Tibial nerve (tissue), 4 donors: ENCODE results near the gene MKRN2OS. TPM values are rescaled to one million over a fixed set of nuclear protein-coding genes. Genes with fewer than 3 reads are reported as not detected.

Experiments used
- DNase-seq, 2 donors: peaks; one replicate each; pipeline ENCODE4 v3.0.0-alpha.2; 2019; ENCODE audit warnings: low spot score in 2 of 2
- H3K27ac ChIP-seq, 4 donors: fragments of 200-600 bp; sonication (generic) in 3 of 4; one replicate each; pipeline ENCODE4 v1.5.1; 2017 to 2019; ENCODE audit warnings: mild to moderate bottlenecking in 1 of 4
- H3K27me3 ChIP-seq, 2 donors: fragments of 200-600 bp; sonication (generic) in 1 of 2; one replicate each; pipeline versions ENCODE4 v1.5.1 to v1.6.0; 2017 to 2019
- H3K36me3 ChIP-seq, 3 donors: fragments of 200-600 bp; sonication (generic); one replicate each; pipeline ENCODE4 v1.5.1; 2018 to 2019
- H3K4me1 ChIP-seq, 4 donors: fragments of 200-600 bp; sonication (generic) in 3 of 4; one replicate each; pipeline ENCODE4 v1.5.1; 2017 to 2019
- H3K4me3 ChIP-seq, 4 donors: fragments of 200-600 bp; sonication (generic) in 3 of 4; one replicate each; pipeline ENCODE4 v1.5.1; 2017 to 2019; ENCODE audit warnings: mild to moderate bottlenecking in 1 of 4, moderate library complexity in 1 of 4
- H3K9me3 ChIP-seq, 4 donors: fragments of 200-600 bp; sonication (generic) in 3 of 4; one replicate each; pipeline ENCODE4 v1.5.1; 2017 to 2019
- EP300 ChIP-seq, 2 donors: sonication (generic); formaldehyde crosslinking; IDR thresholded peaks; one replicate each; pipeline ENCODE4 v1.6.1; 2017; ENCODE audit warnings: antibody characterized with exemption in 2 of 2, mild to moderate bottlenecking in 1 of 2
- POLR2A ChIP-seq, 2 donors: fragments of 450-650 bp; IDR thresholded peaks; one replicate each; pipeline ENCODE4 v1.6.1; 2017; ENCODE audit warnings: antibody characterized with exemption in 2 of 2, mild to moderate bottlenecking in 2 of 2, moderate library complexity in 2 of 2
- WGBS, 2 donors: methylation state at CpG; one replicate each; pipeline ENCODE4 v1.1.5; 2018; 5-methylcytosine and 5-hydroxymethylcytosine counted together
- total RNA-seq, 4 donors: library from RNA; depleted of rRNA; stranded (reverse); fragments of >200 nt; gene quantifications; one replicate each; pipeline ENCODE4 v1.1.0, GENCODE V29; 2016
- TF ChIP-seq, protein P1 (sequence below), 5 experiments: fragments of 200-600 bp in 3 of 5; fragments of 450-650 bp in 2 of 5; sonication (generic) in 3 of 5; IDR thresholded peaks; one replicate each; pipeline ENCODE4 v1.5.1; 2016 to 2019; ENCODE audit warnings: antibody characterized with exemption in 5 of 5, mild to moderate bottlenecking in 3 of 5, moderate library complexity in 2 of 5

Gene MKRN2OS
- total RNA-seq, 4 donors from 2014 or later, result not detected

DNA sequence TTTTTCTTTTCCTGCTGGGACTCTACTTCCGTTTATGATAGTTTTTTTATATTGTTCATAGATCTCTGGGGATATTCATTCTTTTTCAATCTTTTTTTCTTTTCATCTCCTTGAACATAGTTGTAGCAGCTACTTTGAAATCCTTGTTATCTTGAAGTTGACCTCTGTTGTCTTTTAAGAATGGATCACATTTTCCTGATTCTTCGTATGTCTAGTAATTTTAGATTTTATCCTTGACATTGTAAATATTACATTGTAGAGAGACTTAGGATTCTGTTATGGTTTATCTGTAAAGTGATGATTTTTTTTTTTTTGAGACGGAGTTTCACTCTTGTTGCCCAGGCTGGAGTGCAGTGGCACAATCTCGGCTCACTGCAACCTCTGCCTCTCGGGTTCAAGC lies 32.1 kb upstream of the MKRN2OS start:
- DNase-seq, result no peak
- WGBS, 2 donors, result 84 to 89% methylated on average over 5 of the region's 5 CpGs
- Histone ChIP-seq H3K4me3 (no peak overlapping the region), H3K27me3 (no peaks in the 10 kb centered on the region), H3K36me3 (peaks cover 9 to 100% (median 41%) of the 10 kb centered on the region in 3 donors), H3K27ac (no peak overlapping the region), H3K4me1 (peaks cover 0 to 12% (median 0%) of the 10 kb centered on the region in 4 donors), H3K9me3 (no peaks in the 10 kb centered on the region)
- TF ChIP-seq EP300 (IDR thresholded peaks at IDR 0.05) (no peak), POLR2A (IDR thresholded peaks at IDR 0.05) (no peak)
- TF ChIP-seq, protein P1, sequence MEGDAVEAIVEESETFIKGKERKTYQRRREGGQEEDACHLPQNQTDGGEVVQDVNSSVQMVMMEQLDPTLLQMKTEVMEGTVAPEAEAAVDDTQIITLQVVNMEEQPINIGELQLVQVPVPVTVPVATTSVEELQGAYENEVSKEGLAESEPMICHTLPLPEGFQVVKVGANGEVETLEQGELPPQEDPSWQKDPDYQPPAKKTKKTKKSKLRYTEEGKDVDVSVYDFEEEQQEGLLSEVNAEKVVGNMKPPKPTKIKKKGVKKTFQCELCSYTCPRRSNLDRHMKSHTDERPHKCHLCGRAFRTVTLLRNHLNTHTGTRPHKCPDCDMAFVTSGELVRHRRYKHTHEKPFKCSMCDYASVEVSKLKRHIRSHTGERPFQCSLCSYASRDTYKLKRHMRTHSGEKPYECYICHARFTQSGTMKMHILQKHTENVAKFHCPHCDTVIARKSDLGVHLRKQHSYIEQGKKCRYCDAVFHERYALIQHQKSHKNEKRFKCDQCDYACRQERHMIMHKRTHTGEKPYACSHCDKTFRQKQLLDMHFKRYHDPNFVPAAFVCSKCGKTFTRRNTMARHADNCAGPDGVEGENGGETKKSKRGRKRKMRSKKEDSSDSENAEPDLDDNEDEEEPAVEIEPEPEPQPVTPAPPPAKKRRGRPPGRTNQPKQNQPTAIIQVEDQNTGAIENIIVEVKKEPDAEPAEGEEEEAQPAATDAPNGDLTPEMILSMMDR (IDR thresholded peaks at IDR 0.05), result no peak

DNA sequence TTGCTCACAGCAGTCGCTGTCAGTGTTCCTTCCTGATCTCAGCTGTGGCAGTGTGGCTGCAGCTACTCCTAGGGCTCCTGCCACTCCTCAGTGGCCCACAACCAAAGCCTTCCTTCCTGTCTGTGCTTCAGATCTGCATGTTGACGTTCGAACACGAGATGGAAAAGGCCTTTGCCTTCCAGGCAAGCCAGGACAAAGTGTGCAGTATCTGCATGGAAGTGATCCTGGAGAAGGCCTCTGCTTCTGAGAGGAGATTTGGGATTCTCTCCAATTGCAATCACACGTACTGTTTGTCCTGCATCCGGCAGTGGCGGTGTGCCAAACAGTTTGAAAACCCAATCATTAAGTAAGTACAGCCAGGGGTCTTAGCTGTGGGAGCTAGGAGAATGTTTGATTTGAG lies 29.4 kb upstream of the MKRN2OS start:
- Histone ChIP-seq H3K36me3 (peaks cover 7 to 100% (median 44%) of the 10 kb centered on the region in 3 donors), H3K9me3 (no peaks in the 10 kb centered on the region)
- WGBS, 2 donors, result 58 to 61% methylated on average over 7 of the region's 7 CpGs

DNA sequence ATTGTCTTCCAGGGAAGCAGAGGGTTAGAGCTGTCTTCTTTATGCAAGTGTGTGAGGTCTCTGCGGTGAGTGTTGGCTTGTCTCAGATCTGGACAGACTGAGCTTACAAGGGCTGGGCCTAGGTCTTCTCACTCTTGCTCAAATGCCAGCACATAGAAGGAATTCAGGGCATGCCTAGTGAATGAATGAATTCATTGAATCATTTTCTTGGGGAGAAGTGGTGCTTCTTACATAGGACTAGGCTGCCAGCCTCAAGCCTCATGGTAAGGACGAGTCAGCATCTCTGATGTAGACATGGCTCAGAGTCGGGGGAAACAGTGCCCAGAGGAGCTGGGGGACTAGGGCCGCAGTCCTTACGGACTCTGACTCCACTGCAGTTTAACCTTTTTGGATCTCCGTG lies 28.8 kb upstream of the MKRN2OS start:
- WGBS, 2 donors, result 77 to 84% methylated on average over 6 of the region's 6 CpGs
- Histone ChIP-seq H3K36me3 (peaks cover 7 to 100% (median 44%) of the 10 kb centered on the region in 3 donors), H3K4me3 (no peak overlapping the region), H3K27me3 (no peaks in the 10 kb centered on the region), H3K9me3 (no peaks in the 10 kb centered on the region), H3K4me1 (peaks cover 0 to 12% (median 0%) of the 10 kb centered on the region in 4 donors), H3K27ac (peak overlapping the region in 1 of 4 donors; percentile 13)
- DNase-seq, result no peak
- no peak for TF ChIP-seq POLR2A (IDR thresholded peaks at IDR 0.05)
- TF ChIP-seq, protein P1 (IDR thresholded peaks at IDR 0.05), result no peak
- no peak for TF ChIP-seq EP300 (IDR thresholded peaks at IDR 0.05)

More for the DNA sequence above, 29.4 kb upstream of the MKRN2OS start:
- TF ChIP-seq EP300 (IDR thresholded peaks at IDR 0.05), result no peak
- TF ChIP-seq, protein P1 (IDR thresholded peaks at IDR 0.05), result no peak
- TF ChIP-seq POLR2A (IDR thresholded peaks at IDR 0.05), result no peak
- H3K4me3 ChIP-seq, result no peak overlapping the region
- no peaks in the 10 kb centered on the region for H3K27me3 ChIP-seq
- peak overlapping the region in 1 of 4 donors; percentile 13 for H3K27ac ChIP-seq
- peaks cover 0 to 12% (median 0%) of the 10 kb centered on the region in 4 donors for H3K4me1 ChIP-seq
- no peak for DNase-seq

DNA sequence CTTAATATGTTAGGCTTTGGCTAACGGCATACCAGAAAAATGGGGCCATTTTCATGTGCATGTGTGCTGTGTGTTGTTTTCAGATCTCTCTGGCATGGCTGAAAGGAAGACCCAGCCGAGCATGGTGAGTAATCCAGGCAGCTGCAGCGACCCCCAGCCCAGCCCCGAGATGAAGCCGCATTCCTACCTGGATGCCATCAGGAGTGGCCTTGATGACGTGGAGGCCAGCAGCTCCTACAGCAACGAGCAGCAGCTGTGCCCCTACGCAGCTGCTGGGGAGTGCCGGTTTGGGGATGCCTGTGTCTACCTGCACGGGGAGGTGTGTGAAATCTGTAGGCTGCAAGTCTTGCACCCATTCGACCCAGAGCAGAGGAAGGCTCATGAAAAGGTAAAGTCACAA lies 26.7 kb upstream of the MKRN2OS start:
- Histone ChIP-seq H3K36me3 (peaks cover 5 to 93% (median 37%) of the 10 kb centered on the region in 3 donors), H3K9me3 (no peaks in the 10 kb centered on the region), H3K27ac (no peak overlapping the region), H3K27me3 (no peaks in the 10 kb centered on the region), H3K4me3 (no peak overlapping the region), H3K4me1 (peaks cover 0 to 12% (median 0%) of the 10 kb centered on the region in 4 donors)
- TF ChIP-seq EP300 (IDR thresholded peaks at IDR 0.05) (no peak), POLR2A (IDR thresholded peaks at IDR 0.05) (no peak)
- TF ChIP-seq, protein P1 (IDR thresholded peaks at IDR 0.05), result no peak
- 90 to 92% methylated on average over 11 of the region's 11 CpGs for WGBS, 2 donors
- DNase-seq, result no peak

DNA sequence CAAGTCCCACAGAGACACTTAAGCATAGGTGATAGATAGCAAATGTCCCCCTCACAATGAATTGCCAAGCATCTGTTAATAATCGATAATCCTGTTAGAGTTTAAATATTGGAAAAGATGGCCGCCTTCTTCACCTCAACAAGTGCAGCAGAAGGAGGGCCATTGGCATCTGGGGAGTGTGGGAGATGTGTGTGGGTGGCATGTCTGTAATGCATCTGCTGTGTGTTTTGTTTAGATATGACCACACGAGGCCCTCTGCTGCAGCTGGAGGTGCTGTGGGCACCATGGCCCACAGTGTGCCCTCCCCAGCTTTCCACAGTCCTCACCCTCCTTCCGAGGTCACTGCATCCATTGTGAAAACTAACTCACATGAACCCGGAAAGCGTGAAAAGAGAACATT lies 24.5 kb upstream of the MKRN2OS start:
- Histone ChIP-seq H3K4me1 (peaks cover 0 to 8% (median 0%) of the 10 kb centered on the region in 4 donors), H3K9me3 (peaks cover 0 to 14% (median 0%) of the 10 kb centered on the region in 4 donors), H3K4me3 (no peak overlapping the region), H3K27ac (no peak overlapping the region), H3K27me3 (no peaks in the 10 kb centered on the region), H3K36me3 (peaks cover 5 to 88% (median 29%) of the 10 kb centered on the region in 3 donors)
- TF ChIP-seq POLR2A (IDR thresholded peaks at IDR 0.05) (no peak), EP300 (IDR thresholded peaks at IDR 0.05) (no peak)
- TF ChIP-seq, protein P1 (IDR thresholded peaks at IDR 0.05), result no peak
- DNase-seq, result no peak
- WGBS, 2 donors, result 80% methylated on average over 6 of the region's 6 CpGs
